Measurements from ENCODE around the gene ADGB. TPM values are rescaled to one million over a fixed set of nuclear protein-coding genes. Genes with fewer than 3 reads are reported as not detected.

The ADGB gene
- total RNA-seq, 1 experiment from 2014 or later, result not detected

- H3K9me3 ChIP-seq (ENCODE audit: low read length), result no peaks in the 10 kb centered on the region
- ChIA-PET CTCF (no interaction called here), POLR2A (ENCODE audit: unreplicated experiment) (no interaction called here)
- no peaks in the 10 kb centered on the region for H3K36me3 ChIP-seq (ENCODE audit: low read depth, low read length)
- no peaks in the 10 kb centered on the region for H3K9me2 ChIP-seq (replicated peaks; ENCODE audit: low read length)
- H3K27me3 ChIP-seq (ENCODE audit: low read length), result no peaks in the 10 kb centered on the region; the same call in 1 of the 2 replicates
- H3K4me1 ChIP-seq (ENCODE audit: insufficient read depth, low read length), result no peaks in the 10 kb centered on the region
- BruUV-seq (replicated peaks), result no TSS peak
- H4K20me1 ChIP-seq (ENCODE audit: low read length), result no peaks in the 10 kb centered on the region
- no peak overlapping the region for H2AFZ ChIP-seq (ENCODE audit: low read length)
- H3K4me2 ChIP-seq (ENCODE audit: low read length), result no peak overlapping the region
- no peaks in the 10 kb centered on the region for H3K79me2 ChIP-seq (ENCODE audit: low read length)
- H3K9ac ChIP-seq (ENCODE audit: low read length), result no peak overlapping the region
- H3K27ac ChIP-seq (ENCODE audit: low read length), result no peak overlapping the region
- ATAC-seq (no peak), DNase-seq (no peak)
- TF ChIP-seq CTCF (conservative IDR thresholded peaks at IDR 0.05; ENCODE audit: low read depth, low read length) (no peak), EZH2 (IDR thresholded peaks at IDR 0.05; ENCODE audit: low read length, unreplicated experiment) (no peak), EZH2phosphoT487 (IDR thresholded peaks at IDR 0.05; ENCODE audit: borderline replicate concordance, low read length) (no peak)
- intact Hi-C loops (cut with micrococcal nuclease), result no loop called here
- no peaks in the 10 kb centered on the region for H3F3A ChIP-seq (ENCODE audit: low read length, unreplicated experiment)
- H3K4me3 ChIP-seq (ENCODE audit: low read length), result no peak overlapping the region
These were observed 8.3 kb upstream of the ADGB start for GRCh38 chr6:146590492-146590891.

- no peak overlapping the region for H3K27ac ChIP-seq (ENCODE audit: low read length)
- no TSS peak for BruUV-seq (replicated peaks)
- no peak overlapping the region for H2AFZ ChIP-seq (ENCODE audit: low read length)
- no peaks in the 10 kb centered on the region for H3K9me3 ChIP-seq (ENCODE audit: low read length)
- H3K9me2 ChIP-seq (replicated peaks; ENCODE audit: low read length), result no peaks in the 10 kb centered on the region
- ChIA-PET POLR2A (ENCODE audit: unreplicated experiment) (no interaction called here), CTCF (no interaction called here)
- no peaks in the 10 kb centered on the region for H3K36me3 ChIP-seq (ENCODE audit: low read depth, low read length)
- intact Hi-C loops (cut with micrococcal nuclease), result no loop called here
- H3K4me2 ChIP-seq (ENCODE audit: low read length), result no peak overlapping the region
- TF ChIP-seq EZH2 (IDR thresholded peaks at IDR 0.05; ENCODE audit: low read length, unreplicated experiment), result no peak
- TF ChIP-seq EZH2phosphoT487 (IDR thresholded peaks at IDR 0.05; ENCODE audit: borderline replicate concordance, low read length), result no peak
- TF ChIP-seq CTCF (conservative IDR thresholded peaks at IDR 0.05; ENCODE audit: low read depth, low read length), result no peak
- H3K4me3 ChIP-seq (ENCODE audit: low read length), result no peak overlapping the region
- H4K20me1 ChIP-seq (ENCODE audit: low read length), result no peaks in the 10 kb centered on the region
- no peaks in the 10 kb centered on the region for H3K27me3 ChIP-seq (ENCODE audit: low read length)
- DNase-seq, result no peak
- peaks cover 7% of the 10 kb centered on the region; the same call in 1 of the 2 replicates for H3K4me1 ChIP-seq (ENCODE audit: insufficient read depth, low read length)
- no peaks in the 10 kb centered on the region for H3F3A ChIP-seq (ENCODE audit: low read length, unreplicated experiment)
- no peaks in the 10 kb centered on the region for H3K79me2 ChIP-seq (ENCODE audit: low read length)
- no peak for ATAC-seq
- H3K9ac ChIP-seq (ENCODE audit: low read length), result no peak overlapping the region
These were observed 6.3 kb upstream of the ADGB start for GRCh38 chr6:146592451-146592850.

GRCh38 chr6:146593986-146594385, 4.8 kb upstream of the ADGB start:
- BruUV-seq (replicated peaks), result no TSS peak

More at GRCh38 chr6:146593986-146594385, 4.8 kb upstream of the ADGB start:
- no peaks in the 10 kb centered on the region for H4K20me1 ChIP-seq (ENCODE audit: low read length)
- H3K27me3 ChIP-seq (ENCODE audit: low read length), result no peaks in the 10 kb centered on the region
- ATAC-seq (no peak), DNase-seq (no peak)
- H3K4me1 ChIP-seq (ENCODE audit: insufficient read depth, low read length), result peaks cover 9% of the 10 kb centered on the region
- H3K4me3 ChIP-seq (ENCODE audit: low read length), result no peak overlapping the region
- TF ChIP-seq EZH2 (IDR thresholded peaks at IDR 0.05; ENCODE audit: low read length, unreplicated experiment) (no peak), EZH2phosphoT487 (IDR thresholded peaks at IDR 0.05; ENCODE audit: borderline replicate concordance, low read length) (no peak), CTCF (conservative IDR thresholded peaks at IDR 0.05; ENCODE audit: low read depth, low read length) (no peak)
- H3F3A ChIP-seq (ENCODE audit: low read length, unreplicated experiment), result no peaks in the 10 kb centered on the region
- ChIA-PET CTCF (no interaction called here), POLR2A (ENCODE audit: unreplicated experiment) (no interaction called here)
- no peaks in the 10 kb centered on the region for H3K9me3 ChIP-seq (ENCODE audit: low read length)
- no peak overlapping the region for H3K9ac ChIP-seq (ENCODE audit: low read length)
- H3K27ac ChIP-seq (ENCODE audit: low read length), result no peak overlapping the region
- no peaks in the 10 kb centered on the region for H3K9me2 ChIP-seq (replicated peaks; ENCODE audit: low read length)
- no peaks in the 10 kb centered on the region for H3K36me3 ChIP-seq (ENCODE audit: low read depth, low read length)
- H3K4me2 ChIP-seq (ENCODE audit: low read length), result no peak overlapping the region
- H2AFZ ChIP-seq (ENCODE audit: low read length), result no peak overlapping the region
- no peaks in the 10 kb centered on the region for H3K79me2 ChIP-seq (ENCODE audit: low read length)
- intact Hi-C loops (cut with micrococcal nuclease), result no loop called here
